HEK293 (cell line): ENCODE measurements around the gene TUBGCP3.

Experiments used
- CTCF ChIA-PET: fragments of 350-600 bp; formaldehyde crosslinking; extraction: SDS; loops from one replicate; lab custom pipeline; 2021; ENCODE audit warnings: antibody characterized with exemption; lab: Yijun Ruan, JAX
- POLR2A ChIA-PET: fragments of 300-600 bp; formaldehyde crosslinking; extraction: SDS; loops from one replicate; lab custom pipeline; 2020; ENCODE audit warnings: antibody characterized with exemption, inconsistent platforms; lab: Yijun Ruan, JAX
- H3K27ac ChIP-seq: fragments of 200-500 bp; sonication (Bioruptor generic); 2 replicates; pipeline ENCODE4 v1.5.1; 2014; ENCODE audit warnings: low read depth, low read length, control low read depth, inconsistent platforms; ENCODE audit errors: extremely low read depth
- H3K36me3 ChIP-seq, 2 experiments: fragments of 200-500 bp in 1 of 2; sonication (Bioruptor generic) in 1 of 2; 1 replicate in 1 of 2; 2 replicates in 1 of 2; pipeline ENCODE4 v1.5.1; 2014 to 2017; ENCODE audit warnings: inconsistent platforms in 2 of 2, low read length in 2 of 2; ENCODE audit not compliant: control insufficient read depth in 2 of 2, insufficient read depth in 1 of 2
- H3K4me1 ChIP-seq: fragments of 200-500 bp; sonication (Bioruptor generic); 2 replicates; pipeline ENCODE4 v1.5.1; 2014; ENCODE audit warnings: mild to moderate bottlenecking, low read length, inconsistent platforms; ENCODE audit not compliant: control insufficient read depth, insufficient read depth
- H3K4me3 ChIP-seq: 2 replicates; pipeline ENCODE4 v1.5.1; 2011; ENCODE audit warnings: low read depth, mild to moderate bottlenecking, control low read depth, low read length, moderate library complexity
- H3K9me3 ChIP-seq: fragments of 200-500 bp; sonication (Bioruptor generic); 2 replicates; pipeline ENCODE4 v1.5.1; 2014; ENCODE audit warnings: low read depth, low read length, inconsistent platforms; ENCODE audit not compliant: control insufficient read depth, insufficient read depth
- HIC1 ChIP-seq: fragments of 450-650 bp; formaldehyde crosslinking; IDR thresholded peaks from 2 replicates; pipeline ENCODE4 v1.5.1; 2016; ENCODE audit warnings: missing biosample characterization, missing genetic modification characterization
- INSM2 ChIP-seq: fragments of 450-650 bp; formaldehyde crosslinking; IDR thresholded peaks from 2 replicates; pipeline ENCODE4 v1.5.1; 2016; ENCODE audit warnings: missing biosample characterization, missing genetic modification characterization
- KLF7 ChIP-seq: fragments of 450-650 bp; formaldehyde crosslinking; IDR thresholded peaks from 2 replicates; pipeline ENCODE4 v1.5.1; 2016; ENCODE audit warnings: missing biosample characterization, missing genetic modification characterization, borderline replicate concordance
- KLF9 ChIP-seq: fragments of 450-650 bp; formaldehyde crosslinking; IDR thresholded peaks from 2 replicates; pipeline ENCODE4 v1.5.1; 2016; ENCODE audit warnings: missing biosample characterization, missing genetic modification characterization, low read depth
- MYNN ChIP-seq: fragments of 450-650 bp; formaldehyde crosslinking; IDR thresholded peaks from 2 replicates; pipeline ENCODE4 v1.5.1; 2016; ENCODE audit warnings: missing biosample characterization, missing genetic modification characterization, borderline replicate concordance
- PRDM10 ChIP-seq: fragments of 450-650 bp; formaldehyde crosslinking; IDR thresholded peaks from 2 replicates; pipeline ENCODE4 v1.5.1; 2016; ENCODE audit warnings: missing biosample characterization, missing genetic modification characterization
- REST ChIP-seq: fragments of 450-650 bp; formaldehyde crosslinking; IDR thresholded peaks from 2 replicates; pipeline ENCODE4 v1.5.1; 2016; ENCODE audit warnings: missing biosample characterization, missing genetic modification characterization
- ZBTB8A ChIP-seq: fragments of 450-650 bp; formaldehyde crosslinking; IDR thresholded peaks from 2 replicates; pipeline ENCODE4 v1.5.1; 2016; ENCODE audit warnings: missing biosample characterization, missing genetic modification characterization
- ZFHX2 ChIP-seq: fragments of 450-650 bp; formaldehyde crosslinking; conservative IDR thresholded peaks from 2 replicates; pipeline ENCODE4 v1.5.1; 2016; ENCODE audit warnings: missing biosample characterization, missing genetic modification characterization
- ZNF2 ChIP-seq: fragments of 450-650 bp; formaldehyde crosslinking; IDR thresholded peaks from 2 replicates; pipeline ENCODE4 v1.5.1; 2016; ENCODE audit warnings: missing biosample characterization, missing genetic modification characterization
- ZNF280D ChIP-seq: fragments of 450-650 bp; formaldehyde crosslinking; IDR thresholded peaks from 2 replicates; pipeline ENCODE4 v1.5.1; 2016; ENCODE audit warnings: missing biosample characterization, missing genetic modification characterization
- ZNF341 ChIP-seq: fragments of 450-650 bp; formaldehyde crosslinking; IDR thresholded peaks from 2 replicates; pipeline ENCODE4; 2016; ENCODE audit warnings: low read depth, missing biosample characterization, missing genetic modification characterization
- ZNF501 ChIP-seq: fragments of 450-650 bp; formaldehyde crosslinking; IDR thresholded peaks from 2 replicates; pipeline ENCODE4 v1.5.1; 2016; ENCODE audit warnings: missing biosample characterization, missing genetic modification characterization
- ZNF530 ChIP-seq: fragments of 450-650 bp; formaldehyde crosslinking; IDR thresholded peaks from 2 replicates; pipeline ENCODE4 v1.5.1; 2016; ENCODE audit warnings: low read depth, missing biosample characterization, missing genetic modification characterization
- ZNF558 ChIP-seq: fragments of 450-650 bp; formaldehyde crosslinking; IDR thresholded peaks from 2 replicates; pipeline ENCODE4 v1.5.1; 2016; ENCODE audit warnings: missing biosample characterization, missing genetic modification characterization
- ZNF580 ChIP-seq: fragments of 450-650 bp; formaldehyde crosslinking; IDR thresholded peaks from 2 replicates; pipeline ENCODE4 v1.5.1; 2016; ENCODE audit warnings: missing biosample characterization, missing genetic modification characterization
- ZNF785 ChIP-seq: fragments of 450-650 bp; formaldehyde crosslinking; IDR thresholded peaks from 2 replicates; pipeline ENCODE4 v1.5.1; 2016; ENCODE audit warnings: missing biosample characterization, missing genetic modification characterization

The TUBGCP3 gene

GRCh38 chr13:112608212-112608611, 20.3 kb upstream of the TUBGCP3 start:
- Histone ChIP-seq H3K4me1 (peaks cover 7% of the 10 kb centered on the region; the same call in 1 of the 2 replicates), H3K9me3 (no peaks in the 10 kb centered on the region), H3K27ac (no peak overlapping the region), H3K36me3 (no peaks in the 10 kb centered on the region), H3K4me3 (no peak overlapping the region)
- no peak for TF ChIP-seq ZNF785
- peak; percentile 91; the same call in 1 of the 2 replicates for TF ChIP-seq ZNF558 (tag by site-specific recombination)
- POLR2A ChIA-PET: no interaction called here
- CTCF ChIA-PET: interaction anchor here (0.6 kb wide), 2 partner anchors 267 to 995 kb away, joined by 3 to 4 read pairs; no protein-coding TSS in a partner anchor

GRCh38 chr13:112606109-112607001, 18.4 kb upstream of the TUBGCP3 start:
- Histone ChIP-seq H3K27ac (peak overlapping the region; percentile 75; the same call in 1 of the 2 replicates), H3K9me3 (no peaks in the 10 kb centered on the region), H3K4me3 (peak overlapping the region; percentile 48), H3K4me1 (peaks cover 7% of the 10 kb centered on the region; the same call in 1 of the 2 replicates), H3K36me3 (no peaks in the 10 kb centered on the region)
- ChIA-PET POLR2A (interaction anchor here (2.4 kb wide), 1 partner anchor 19 kb away, joined by 9 read pairs; the partner anchor contains the start of gene TUBGCP3), CTCF (interaction anchor here (0.6 to 2.4 kb wide), 21 partner anchors 10 to 1132 kb away, joined by 3 to 9 read pairs (median 4); no protein-coding TSS in a partner anchor)
- no peak for TF ChIP-seq ZNF280D
- peak; percentile 87 for TF ChIP-seq ZFHX2 (tag by site-specific recombination)
- 0 out of 2 replicates have a peak, but pooled peaks have one; percentile 21 for TF ChIP-seq ZNF341 (tag by site-specific recombination)
- no peak for TF ChIP-seq ZNF580
- TF ChIP-seq KLF9 (tag by site-specific recombination): peak; percentile 85
- TF ChIP-seq HIC1 (tag by site-specific recombination): peak; percentile 74
- no peak for TF ChIP-seq KLF7 (tag by site-specific recombination)
- TF ChIP-seq MYNN (tag by site-specific recombination): no peak
- TF ChIP-seq ZNF530 (tag by site-specific recombination): no peak
- TF ChIP-seq ZNF2: 0 out of 2 replicates have a peak, but pooled peaks have one; percentile 48
- TF ChIP-seq PRDM10 (tag by site-specific recombination): peak; percentile 22; the same call in 1 of the 2 replicates
- TF ChIP-seq ZBTB8A: peak; percentile 54
- no peak for TF ChIP-seq INSM2 (tag by site-specific recombination)
- no peak for TF ChIP-seq REST (tag by site-specific recombination)
- TF ChIP-seq ZNF501: peak; percentile 64; the same call in 1 of the 2 replicates
